Activated B cell treated with CpG ODN at 0.5 μM for 24 hours (primary cell): ENCODE data around the gene VPS13D. TPM values are rescaled to one million over a fixed set of nuclear protein-coding genes. Genes with fewer than 3 reads are reported as not detected.

Experiments
- ATAC-seq: fragments of 200-7000 bp; cut with Tn5 transposase; one replicate; pipeline ENCODE4 v1.10.0; 2021; ENCODE audit warnings: low read depth, mild to moderate bottlenecking, moderate library complexity
- CTCF ChIA-PET: fragments of 350-600 bp; sonication (Branson Sonifier 250); formaldehyde crosslinking; loops from one replicate; lab custom pipeline; 2021; ENCODE audit warnings: antibody characterized with exemption; lab: Charles Lee
- POLR2A ChIA-PET: fragments of 350-600 bp; sonication (Branson Sonifier 250); formaldehyde crosslinking; loops from one replicate; lab custom pipeline; 2021; ENCODE audit warnings: antibody characterized with exemption; lab: Charles Lee
- DNase-seq: peaks from one replicate; pipeline ENCODE4 v3.0.0; 2022
- H3K27ac Mint-ChIP-seq: one replicate; pipeline ENCODE4 v1.8.0; 2020; ENCODE audit warnings: mixed read lengths
- H3K27me3 Mint-ChIP-seq: one replicate; pipeline ENCODE4 v1.8.0; 2021; ENCODE audit warnings: mixed read lengths
- H3K36me3 Mint-ChIP-seq: one replicate; pipeline ENCODE4 v1.8.0; 2021; ENCODE audit warnings: low read depth, mixed read lengths
- H3K4me1 Mint-ChIP-seq: one replicate; pipeline ENCODE4 v1.8.0; 2021; ENCODE audit warnings: mixed read lengths
- H3K4me3 Mint-ChIP-seq: one replicate; pipeline ENCODE4 v1.8.0; 2020; ENCODE audit warnings: mild to moderate bottlenecking, mixed read lengths
- H3K9me3 Mint-ChIP-seq: one replicate; pipeline ENCODE4 v1.8.0; 2020; ENCODE audit warnings: mixed read lengths
- intact Hi-C: fragments of 100-400 bp; cut with micrococcal nuclease; formaldehyde crosslinking; loops from one replicate; pipeline ENCODE4 v1.15.1; 2024
- total RNA-seq: library from RNA; stranded (reverse); gene quantifications from 2 replicates; pipeline ENCODE4 v1.2.3, GENCODE V29; 2022
- TF ChIP-seq, protein P1 (sequence below): fragments of 200-600 bp; IDR thresholded peaks from one replicate; pipeline ENCODE4 v1.8.0; 2022; ENCODE audit warnings: antibody characterized with exemption, mild to moderate bottlenecking

VPS13D gene
- total RNA-seq, 1 donor from 2014 or later = 64.5 TPM

DNA sequence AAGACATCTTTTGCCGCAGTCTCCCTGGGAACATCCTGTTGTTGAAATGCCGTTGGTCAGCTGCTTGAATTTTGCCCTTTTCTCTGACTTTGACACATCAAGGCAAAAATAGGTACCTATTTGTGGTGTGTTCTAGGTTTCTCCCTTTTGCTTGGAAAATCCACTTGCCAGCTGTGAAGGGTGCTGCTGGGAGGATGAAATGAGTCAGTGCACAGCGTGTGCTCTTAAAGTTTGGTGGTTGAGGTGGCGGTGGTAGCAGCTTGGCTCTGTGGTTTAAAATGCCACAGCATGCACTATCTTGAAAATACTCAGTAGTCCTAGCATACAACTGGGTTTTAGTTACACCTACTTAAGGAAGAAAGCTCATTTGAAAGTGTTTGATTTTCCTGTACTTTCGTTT, 204.3 kb downstream of the VPS13D start:
- ATAC-seq = no peak
- Mint-ChIP-seq H3K36me3 (peaks cover 49% of the 10 kb centered on the region), H3K4me3 (no peak overlapping the region), H3K4me1 (peaks cover 56% of the 10 kb centered on the region), H3K27ac (peak overlapping the region; percentile 56), H3K9me3 (no peaks in the 10 kb centered on the region), H3K27me3 (no peaks in the 10 kb centered on the region)
- intact Hi-C loops = loop anchor here (2.0 kb wide), 1 partner anchor 15 kb away; no protein-coding TSS in a partner anchor
- DNase-seq = no peak
- TF ChIP-seq, protein P1, sequence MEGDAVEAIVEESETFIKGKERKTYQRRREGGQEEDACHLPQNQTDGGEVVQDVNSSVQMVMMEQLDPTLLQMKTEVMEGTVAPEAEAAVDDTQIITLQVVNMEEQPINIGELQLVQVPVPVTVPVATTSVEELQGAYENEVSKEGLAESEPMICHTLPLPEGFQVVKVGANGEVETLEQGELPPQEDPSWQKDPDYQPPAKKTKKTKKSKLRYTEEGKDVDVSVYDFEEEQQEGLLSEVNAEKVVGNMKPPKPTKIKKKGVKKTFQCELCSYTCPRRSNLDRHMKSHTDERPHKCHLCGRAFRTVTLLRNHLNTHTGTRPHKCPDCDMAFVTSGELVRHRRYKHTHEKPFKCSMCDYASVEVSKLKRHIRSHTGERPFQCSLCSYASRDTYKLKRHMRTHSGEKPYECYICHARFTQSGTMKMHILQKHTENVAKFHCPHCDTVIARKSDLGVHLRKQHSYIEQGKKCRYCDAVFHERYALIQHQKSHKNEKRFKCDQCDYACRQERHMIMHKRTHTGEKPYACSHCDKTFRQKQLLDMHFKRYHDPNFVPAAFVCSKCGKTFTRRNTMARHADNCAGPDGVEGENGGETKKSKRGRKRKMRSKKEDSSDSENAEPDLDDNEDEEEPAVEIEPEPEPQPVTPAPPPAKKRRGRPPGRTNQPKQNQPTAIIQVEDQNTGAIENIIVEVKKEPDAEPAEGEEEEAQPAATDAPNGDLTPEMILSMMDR = no peak
- ChIA-PET POLR2A (interaction anchor here (0.7 to 2.0 kb wide), 2 partner anchors 22 to 39 kb away, joined by 4 to 6 read pairs; no protein-coding TSS in a partner anchor), CTCF (interaction anchor here (1.4 kb wide), 1 partner anchor 43 kb away, joined by 4 read pairs; no protein-coding TSS in a partner anchor)

DNA sequence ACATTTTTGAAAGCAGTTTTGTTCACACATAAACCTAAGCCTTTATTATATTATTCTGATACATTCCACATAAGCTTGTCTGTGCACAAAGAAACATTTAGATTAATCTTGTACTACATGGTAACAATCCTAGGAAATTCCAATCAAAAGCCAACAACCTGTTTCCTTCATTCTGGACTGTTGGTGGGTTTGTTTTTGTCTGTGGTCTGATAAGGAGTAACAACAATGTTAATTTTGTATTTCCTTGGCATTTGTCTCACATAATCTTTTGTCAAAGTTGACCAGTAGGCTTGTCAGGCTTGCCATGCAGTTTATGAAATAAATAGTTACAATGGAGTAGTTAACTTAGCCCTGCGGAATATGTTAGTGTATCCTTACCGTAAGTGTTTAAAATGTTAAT, 204.9 kb downstream of the VPS13D start:
- DNase-seq (no peak), ATAC-seq (no peak)
- intact Hi-C loops = loop anchor here (2.0 kb wide), 1 partner anchor 14 kb away; no protein-coding TSS in a partner anchor
- TF ChIP-seq, protein P1 = no peak
- H3K36me3 Mint-ChIP-seq = peaks cover 48% of the 10 kb centered on the region
- POLR2A ChIA-PET = interaction anchor here (2.0 kb wide), 1 partner anchor 38 kb away, joined by 6 read pairs; no protein-coding TSS in a partner anchor
- no peaks in the 10 kb centered on the region for H3K9me3 Mint-ChIP-seq
- no peak overlapping the region for H3K4me3 Mint-ChIP-seq
- CTCF ChIA-PET = interaction anchor here (1.4 kb wide), 1 partner anchor 42 kb away, joined by 4 read pairs; no protein-coding TSS in a partner anchor
- H3K27me3 Mint-ChIP-seq = no peaks in the 10 kb centered on the region
- H3K4me1 Mint-ChIP-seq = peaks cover 56% of the 10 kb centered on the region
- peak overlapping the region; percentile 56 for H3K27ac Mint-ChIP-seq

DNA sequence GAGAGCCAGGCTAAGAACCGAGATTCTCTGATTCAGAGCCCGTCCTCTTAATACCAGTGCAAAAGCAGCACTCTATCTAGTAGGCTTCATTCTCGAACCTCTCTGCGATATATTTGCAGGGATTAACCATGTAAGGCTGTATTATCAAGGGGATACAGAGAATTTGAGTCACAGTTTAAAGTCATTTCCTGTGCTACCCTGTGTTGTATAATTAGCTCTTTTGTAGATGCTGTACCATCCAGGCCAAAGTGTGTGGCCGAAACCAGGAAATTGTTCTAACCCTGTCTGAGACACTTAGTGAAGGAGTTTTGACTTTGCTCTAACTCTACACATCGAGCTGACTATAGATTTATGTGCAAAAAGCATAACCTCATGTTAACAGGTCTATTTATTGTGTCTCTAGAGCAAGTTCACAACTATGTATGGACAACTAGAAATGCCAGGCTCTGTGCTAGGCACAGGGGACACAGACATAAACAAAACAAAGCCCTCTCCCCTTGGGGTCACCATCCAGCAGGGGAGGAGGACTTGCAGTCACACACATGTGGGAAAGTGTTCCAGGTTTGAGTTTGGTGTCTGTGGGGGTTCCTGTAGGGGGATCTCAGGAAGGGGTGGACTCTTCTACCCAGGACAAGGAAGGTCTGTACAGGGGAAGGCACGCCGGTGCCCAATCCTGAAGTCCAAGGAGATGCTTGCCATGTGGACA, 206.0 kb downstream of the VPS13D start:
- intact Hi-C loops = loop anchor here (2.0 kb wide), 1 partner anchor 13 kb away; no protein-coding TSS in a partner anchor
- no peak for DNase-seq
- peaks cover 59% of the 10 kb centered on the region for H3K4me1 Mint-ChIP-seq

DNA sequence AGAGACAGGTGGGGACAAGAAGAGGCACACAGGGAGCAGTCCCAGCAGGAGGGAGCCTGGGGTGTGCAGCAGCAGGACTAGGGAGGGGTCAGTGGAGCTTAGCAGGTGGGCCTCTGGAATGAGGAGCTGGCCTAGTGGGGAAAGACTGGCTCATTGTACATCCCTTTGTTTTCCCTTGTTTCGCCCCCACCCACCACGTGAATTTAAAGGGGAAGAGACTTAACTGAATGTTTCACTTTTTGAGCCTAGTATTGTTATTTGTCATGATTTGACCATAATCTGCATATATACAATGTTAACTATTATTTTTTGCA, 206.5 kb downstream of the VPS13D start:
- ATAC-seq (no peak), DNase-seq (no peak)
- H3K27ac Mint-ChIP-seq = peak overlapping the region; percentile 62
- TF ChIP-seq, protein P1 = no peak
- H3K27me3 Mint-ChIP-seq = no peaks in the 10 kb centered on the region
- intact Hi-C loops = no loop called here
- H3K9me3 Mint-ChIP-seq = no peaks in the 10 kb centered on the region
- CTCF ChIA-PET = no interaction called here
- POLR2A ChIA-PET = interaction anchor here (0.5 to 2.0 kb wide), 4 partner anchors 37 to 526 kb away, joined by 3 to 6 read pairs (median 4); no protein-coding TSS in a partner anchor
- peaks cover 51% of the 10 kb centered on the region for H3K36me3 Mint-ChIP-seq
- no peak overlapping the region for H3K4me3 Mint-ChIP-seq
- H3K4me1 Mint-ChIP-seq = peaks cover 59% of the 10 kb centered on the region

More for the DNA sequence above, 206.0 kb downstream of the VPS13D start:
- Mint-ChIP-seq H3K9me3 (no peaks in the 10 kb centered on the region), H3K27me3 (no peaks in the 10 kb centered on the region), H3K36me3 (peaks cover 47% of the 10 kb centered on the region), H3K27ac (peak overlapping the region; percentile 62), H3K4me3 (peak overlapping the region; percentile 24)
- ChIA-PET POLR2A (interaction anchor here (0.5 to 2.0 kb wide), 4 partner anchors 37 to 526 kb away, joined by 3 to 6 read pairs (median 4); no protein-coding TSS in a partner anchor), CTCF (interaction anchor here (1.4 kb wide), 1 partner anchor 41 kb away, joined by 4 read pairs; no protein-coding TSS in a partner anchor)
- ATAC-seq = peak; percentile 85
- TF ChIP-seq, protein P1 = no peak
